AG08395 (cell line): ENCODE measurements around the gene RYR2.

ENCODE experiments used
- DNase-seq: peaks from one replicate; pipeline ENCODE4 v3.0.0; 2012; ENCODE audit warnings: mixed read lengths, low spot score

RYR2 gene

GRCh38 chr1:237737448-237737847 is 695.5 kb downstream of the RYR2 start:
- no peak for DNase-seq

GRCh38 chr1:237737938-237738610 is 696.1 kb downstream of the RYR2 start:
- no peak for DNase-seq

GRCh38 chr1:237740846-237741245 is 698.9 kb downstream of the RYR2 start:
- DNase-seq: no peak

DNA sequence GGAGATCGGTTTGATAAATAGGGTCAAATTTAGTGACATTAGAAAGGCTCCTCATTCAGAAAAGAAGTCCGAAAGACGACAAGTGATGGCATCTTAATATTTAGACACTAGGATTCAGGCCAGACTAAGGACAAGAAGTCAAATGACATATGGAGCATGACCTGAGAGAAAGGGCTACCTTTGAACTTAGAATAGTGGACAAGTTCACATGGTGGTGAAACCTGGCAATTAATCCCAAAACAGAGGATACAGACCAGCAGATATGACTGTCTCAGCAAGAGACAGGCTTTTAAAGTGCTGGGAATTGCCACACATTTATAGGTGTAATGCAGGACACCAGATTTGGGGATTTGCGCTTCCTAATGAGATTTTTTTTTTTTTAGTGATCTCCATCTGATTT is 703.6 kb downstream of the RYR2 start:
- no peak for DNase-seq

DNA sequence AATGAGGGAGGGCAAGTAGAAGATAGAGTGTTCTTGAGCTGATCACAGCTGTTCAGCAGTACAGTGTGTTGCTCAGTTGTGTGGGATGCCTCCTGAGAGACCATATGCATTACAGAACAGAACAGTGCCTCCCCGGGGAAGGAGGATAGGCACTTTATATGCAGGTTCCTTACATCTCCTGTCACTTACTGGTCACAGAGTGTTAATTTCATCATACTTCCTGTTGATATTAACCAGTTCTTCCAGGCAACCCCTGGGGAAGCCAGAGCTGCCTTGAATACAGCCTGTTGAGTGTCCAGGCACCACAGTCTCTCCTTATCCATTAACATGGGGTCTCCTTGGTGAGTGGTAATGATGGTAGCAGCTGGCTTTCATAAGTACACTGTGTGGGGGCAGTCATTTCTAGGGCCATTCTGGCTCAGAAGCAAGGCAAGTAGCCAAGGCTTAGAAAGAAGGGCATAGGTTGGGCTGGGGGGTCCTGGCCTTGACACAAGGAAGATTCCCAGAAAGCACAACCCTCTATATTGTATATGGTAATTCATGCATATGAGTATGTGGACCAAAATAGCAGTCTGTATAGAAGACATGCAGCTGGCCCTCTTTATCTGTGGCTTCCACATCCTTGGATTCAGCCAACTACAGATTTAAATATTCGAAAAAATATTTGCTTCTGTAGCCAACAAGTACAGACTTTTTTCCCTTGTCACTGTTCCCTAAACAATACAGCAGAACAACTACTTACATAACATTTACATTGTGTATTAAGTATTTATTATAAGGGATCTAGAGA is 706.4 kb downstream of the RYR2 start:
- DNase-seq: no peak

GRCh38 chr1:237749122-237749521 is 707.1 kb downstream of the RYR2 start:
- DNase-seq: no peak

DNA sequence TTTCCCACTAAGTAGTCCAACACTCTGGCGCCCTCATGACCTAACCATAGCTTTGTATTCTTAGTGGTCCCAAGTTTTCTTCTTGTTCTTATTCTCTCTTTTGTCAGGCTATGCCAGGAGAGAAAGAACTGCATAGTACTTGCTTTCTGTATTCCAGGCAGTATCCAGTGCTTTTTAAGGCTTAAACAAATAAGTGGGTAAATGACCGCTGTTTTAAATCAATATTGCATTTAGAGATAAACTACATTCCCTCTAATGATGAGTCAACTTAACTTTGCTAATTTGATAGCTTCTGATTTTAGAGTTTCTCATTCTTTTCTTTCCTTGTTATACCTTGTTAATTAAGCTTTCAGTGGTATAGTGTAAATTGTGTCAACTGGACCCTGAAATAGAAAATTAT is 709.1 kb downstream of the RYR2 start:
- DNase-seq: no peak

DNA sequence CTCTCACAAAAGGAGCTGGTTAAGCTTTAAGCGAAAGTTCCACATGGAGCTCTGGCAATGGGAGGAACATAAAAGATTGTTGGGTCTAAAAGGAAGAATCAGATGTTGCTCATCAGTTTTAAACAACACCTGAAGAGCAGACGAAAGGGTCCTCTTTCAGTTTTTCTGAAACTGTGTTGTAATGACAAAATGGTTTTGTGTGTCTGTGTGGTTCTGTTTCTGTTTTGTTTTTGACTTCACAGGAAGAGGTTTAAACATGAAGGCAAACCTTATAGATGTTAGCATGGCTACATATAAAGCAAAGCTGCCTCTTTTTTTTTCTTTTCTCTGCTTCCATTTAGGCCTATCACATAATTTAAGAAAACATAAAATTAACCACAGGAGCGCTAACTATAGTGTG is 712.6 kb downstream of the RYR2 start:
- no peak for DNase-seq

GRCh38 chr1:237756304-237756967 is 714.5 kb downstream of the RYR2 start:
- DNase-seq: no peak

- no peak for DNase-seq
These were observed 717.4 kb downstream of the RYR2 start for GRCh38 chr1:237759377-237759776.

- DNase-seq: no peak
These were observed 719.0 kb downstream of the RYR2 start for GRCh38 chr1:237760951-237761350.

DNA sequence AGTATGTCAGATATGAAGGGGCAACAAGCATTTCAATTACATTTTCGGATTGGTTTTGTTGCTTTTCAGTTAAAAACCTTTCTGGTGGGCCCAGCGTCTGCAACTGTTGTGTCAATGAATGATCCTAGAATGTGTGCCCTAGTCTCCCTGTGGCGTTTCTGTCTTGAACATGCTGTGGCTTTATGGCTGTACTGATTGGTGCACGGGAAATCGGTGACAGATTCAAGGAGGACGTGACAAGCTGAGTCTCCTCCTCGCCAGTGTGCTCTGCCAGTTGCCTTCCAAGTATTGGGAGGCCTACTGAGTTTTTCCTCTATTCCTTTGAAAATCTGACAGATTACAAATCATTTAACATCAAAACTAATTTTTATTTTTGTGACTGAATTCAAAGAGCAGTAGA is 721.2 kb downstream of the RYR2 start:
- DNase-seq: no peak

GRCh38 chr1:237763751-237764150 is 721.8 kb downstream of the RYR2 start:
- DNase-seq: no peak

DNA sequence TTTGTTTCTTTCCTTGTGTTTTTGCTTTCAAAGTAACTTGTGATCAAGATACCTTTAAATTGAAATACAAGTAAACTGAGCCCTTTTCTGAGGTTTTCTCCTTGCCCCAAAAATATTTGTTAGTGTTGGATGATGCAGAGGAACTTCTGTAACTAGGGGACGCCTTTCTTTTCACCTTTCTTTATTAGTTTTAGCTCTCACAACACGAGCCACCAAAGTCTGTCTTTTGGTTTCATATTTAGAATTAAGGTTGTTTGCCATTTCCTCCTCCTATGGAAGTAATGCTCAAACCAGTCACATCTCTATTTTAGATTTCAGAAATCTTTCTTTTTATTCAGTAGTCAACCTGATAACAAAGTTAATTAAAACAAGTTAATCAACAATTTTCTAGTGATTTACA is 727.9 kb downstream of the RYR2 start:
- no peak for DNase-seq

DNA sequence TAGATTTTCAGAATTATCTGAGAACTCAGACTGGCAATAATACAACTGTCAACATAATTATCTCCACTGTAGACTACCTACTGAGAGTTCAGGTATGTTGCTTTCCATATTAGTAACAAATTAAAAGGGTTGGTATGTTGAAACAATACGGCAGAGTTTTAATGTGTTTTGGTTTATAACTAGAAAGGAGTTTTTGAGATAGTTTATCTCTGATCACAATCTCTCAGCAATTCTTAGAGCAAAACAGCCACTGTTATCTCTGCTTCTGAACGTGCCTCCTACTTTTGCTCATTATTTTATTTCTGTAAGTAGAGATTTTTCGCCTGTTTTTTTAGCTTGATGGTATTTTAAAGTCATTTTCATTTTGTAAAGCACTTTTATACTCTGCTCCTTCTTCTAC is 730.0 kb downstream of the RYR2 start:
- DNase-seq: no peak

DNA sequence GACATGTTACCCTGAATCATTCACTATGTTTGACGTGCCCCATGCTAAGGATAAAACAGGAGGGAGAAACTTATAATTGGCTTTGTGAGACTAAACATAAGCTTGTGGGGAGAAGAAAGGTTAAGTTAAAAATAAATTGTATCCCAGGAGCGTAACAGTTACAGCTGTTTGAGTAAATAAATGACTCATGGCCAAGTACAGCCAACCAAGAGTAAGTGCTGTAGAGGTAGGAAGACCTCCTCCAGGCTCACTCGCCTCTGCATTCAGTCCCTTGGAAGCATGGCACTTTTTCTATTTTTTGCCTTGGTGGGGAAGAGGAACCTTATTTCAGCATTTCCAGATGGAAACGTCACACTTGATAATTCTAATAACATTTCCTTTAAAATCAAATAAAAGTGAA is 732.3 kb downstream of the RYR2 start:
- DNase-seq: no peak

GRCh38 chr1:237779356-237779755 is 737.4 kb downstream of the RYR2 start:
- no peak for DNase-seq

DNA sequence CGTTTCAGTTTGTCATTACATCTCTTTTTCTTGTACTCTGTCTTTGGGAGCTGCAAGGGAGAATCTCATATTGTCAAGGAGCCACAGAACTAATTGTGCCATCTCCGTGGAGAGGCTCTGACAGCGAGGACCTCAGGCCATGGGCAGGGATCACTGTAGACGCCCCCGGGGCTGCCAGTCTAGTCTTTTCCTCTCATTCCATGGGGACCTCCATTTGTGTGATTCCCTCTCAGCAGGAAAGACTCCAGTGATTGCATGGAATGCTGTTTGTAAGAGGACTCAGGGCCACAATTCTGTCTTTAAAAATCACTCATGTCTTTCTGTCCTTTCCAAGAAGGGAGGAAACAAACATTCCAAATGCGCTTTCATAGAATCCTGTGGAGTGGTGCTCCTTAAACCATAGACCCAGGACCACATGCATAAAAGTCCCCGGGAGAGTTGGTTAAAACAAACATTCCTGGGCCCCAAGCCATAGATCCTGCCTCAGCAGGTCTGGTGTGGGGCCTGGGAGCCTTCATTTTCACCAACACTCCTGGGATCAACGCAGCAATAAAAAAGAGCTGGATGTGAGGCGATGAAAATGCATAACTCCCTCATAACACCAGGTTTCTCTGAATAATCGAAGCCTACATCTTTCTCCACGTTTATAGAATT is 744.2 kb downstream of the RYR2 start:
- DNase-seq: no peak

- no peak for DNase-seq
These were observed 746.1 kb downstream of the RYR2 start for GRCh38 chr1:237788069-237788468.

DNA sequence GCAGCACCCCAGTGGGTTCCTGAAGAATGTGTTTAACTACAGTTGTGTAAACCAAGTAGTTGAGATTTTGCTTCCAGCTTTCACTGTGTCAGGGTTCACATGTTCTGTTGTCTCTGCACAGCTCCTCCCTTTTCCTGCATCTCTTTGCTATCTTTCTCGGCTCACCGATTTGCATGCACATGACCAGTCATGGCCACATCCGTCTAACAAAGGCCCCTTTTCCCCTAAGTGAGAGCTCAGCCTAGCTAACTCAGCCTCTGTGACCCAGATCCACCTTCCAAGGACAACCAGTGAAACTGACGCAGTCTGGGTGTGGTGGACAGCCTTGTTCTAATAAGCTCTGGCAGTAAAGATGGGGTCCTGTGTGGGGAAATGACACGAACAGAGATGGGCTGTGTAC is 747.6 kb downstream of the RYR2 start:
- DNase-seq: no peak

GRCh38 chr1:237791592-237791991 is 749.6 kb downstream of the RYR2 start:
- DNase-seq: no peak

DNA sequence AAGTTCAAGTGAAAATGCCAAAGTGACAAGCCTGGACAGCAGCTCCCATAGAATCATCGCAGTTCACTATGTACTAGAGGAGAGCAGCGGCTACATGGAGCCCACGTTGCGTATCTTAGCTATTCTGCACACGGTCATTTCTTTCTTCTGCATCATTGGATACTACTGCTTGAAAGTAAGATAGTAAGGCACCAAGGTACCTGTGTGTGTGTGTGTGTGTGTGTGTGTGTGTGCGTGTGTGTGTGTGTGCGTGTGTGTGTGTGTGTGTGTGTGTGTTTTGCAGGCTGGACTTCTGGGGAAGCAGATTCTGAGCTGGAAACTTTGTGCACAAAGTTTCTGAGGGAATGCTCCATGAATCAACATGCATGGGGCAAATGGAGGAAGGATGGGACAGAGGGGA is 750.2 kb downstream of the RYR2 start:
- DNase-seq: no peak

DNA sequence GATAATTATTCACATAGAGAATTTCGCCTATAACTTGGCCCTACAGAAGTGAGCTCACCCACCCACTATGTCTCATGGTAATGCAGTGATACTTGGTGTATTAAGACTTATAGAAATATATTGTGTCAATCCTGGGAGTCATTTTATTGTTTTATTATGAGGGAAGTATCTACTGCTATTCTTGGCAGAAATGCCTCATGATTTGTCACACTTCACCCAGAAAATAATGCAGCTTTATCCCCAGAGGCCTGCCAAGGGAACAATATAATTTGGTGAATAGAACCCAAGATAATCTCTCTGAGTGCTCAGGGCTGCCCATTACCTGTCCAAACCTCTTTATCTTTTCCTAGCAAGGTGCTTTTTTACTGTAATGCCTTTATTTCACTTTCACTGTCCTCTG is 750.7 kb downstream of the RYR2 start:
- DNase-seq: no peak
